ENCODE data around the gene TANGO6.
"Not testable (repeated sequence)": the region's sequence is repeated elsewhere in the genome, so short reads cannot be mapped to it uniquely, and the experiment has no call there.

Gene TANGO6

GRCh38 chr16:69056421-69056820, 213.1 kb downstream of the TANGO6 start:
- no peak for DNase-seq (ENCODE audit: low read depth)

GRCh38 chr16:69057400-69058378, 214.4 kb downstream of the TANGO6 start:
- peak; percentile 95 for DNase-seq (ENCODE audit: low read depth)

- not testable (repeated sequence) for DNase-seq (ENCODE audit: low read depth)
Observed at GRCh38 chr16:69063491-69063890, 220.2 kb downstream of the TANGO6 start.

GRCh38 chr16:69064124-69064763, 220.9 kb downstream of the TANGO6 start:
- no peak for DNase-seq (ENCODE audit: low read depth)

- peak; percentile 29 for DNase-seq (ENCODE audit: low read depth)
Observed at GRCh38 chr16:69064764-69065313, 221.5 kb downstream of the TANGO6 start.

- DNase-seq (ENCODE audit: low read depth), result peak; percentile 28
Observed at GRCh38 chr16:69069504-69069903, 226.2 kb downstream of the TANGO6 start.

- no peak for DNase-seq (ENCODE audit: low read depth)
Observed at GRCh38 chr16:69071036-69071435, 227.7 kb downstream of the TANGO6 start.

- no peak for DNase-seq (ENCODE audit: low read depth)
Observed at GRCh38 chr16:69072640-69072974, 229.3 kb downstream of the TANGO6 start.

- peak; percentile 90 for DNase-seq (ENCODE audit: low read depth)
Observed at GRCh38 chr16:69073181-69073702, 229.9 kb downstream of the TANGO6 start.

GRCh38 chr16:69077251-69077650, 233.9 kb downstream of the TANGO6 start:
- DNase-seq (ENCODE audit: low read depth), result peak; percentile 37

- no peak for DNase-seq (ENCODE audit: low read depth)
Observed at GRCh38 chr16:69078073-69078472, 234.7 kb downstream of the TANGO6 start.

GRCh38 chr16:69079697-69080096, 236.4 kb downstream of the TANGO6 start:
- no peak for DNase-seq (ENCODE audit: low read depth)

GRCh38 chr16:69083306-69083941, 240.1 kb downstream of the TANGO6 start:
- DNase-seq (ENCODE audit: low read depth), result no peak

GRCh38 chr16:69084289-69084688, 241.0 kb downstream of the TANGO6 start:
- DNase-seq (ENCODE audit: low read depth), result peak; percentile 61

GRCh38 chr16:69085032-69085695, 241.8 kb downstream of the TANGO6 start:
- DNase-seq (ENCODE audit: low read depth), result no peak

- no peak for DNase-seq (ENCODE audit: low read depth)
Observed at GRCh38 chr16:69087161-69087581, 243.8 kb downstream of the TANGO6 start.

GRCh38 chr16:69088684-69089083, 245.4 kb downstream of the TANGO6 start:
- DNase-seq (ENCODE audit: low read depth), result no peak

GRCh38 chr16:69089091-69089910, 246.0 kb downstream of the TANGO6 start:
- DNase-seq (ENCODE audit: low read depth), result no peak

GRCh38 chr16:69093974-69094373, 250.6 kb downstream of the TANGO6 start:
- DNase-seq (ENCODE audit: low read depth), result no peak

- no peak for DNase-seq (ENCODE audit: low read depth)
Observed at GRCh38 chr16:69094501-69094900, 251.2 kb downstream of the TANGO6 start.

- no peak for DNase-seq (ENCODE audit: low read depth)
Observed at GRCh38 chr16:69095193-69095592, 251.9 kb downstream of the TANGO6 start.

Measured in iris pigment epithelial cell (primary cell).